Measurements from ENCODE around the gene PCDHGA1. TPM values are rescaled to one million over a fixed set of nuclear protein-coding genes. Genes with fewer than 3 reads are reported as not detected.

The PCDHGA1 gene
- total RNA-seq, 1 experiment from 2014 or later: 0.04 TPM

GRCh38 chr5:141485321-141486055 lies 155.2 kb downstream of the PCDHGA1 start:
- Histone ChIP-seq H4K20me1 (ENCODE audit: low read length) (no peaks in the 10 kb centered on the region), H3F3A (ENCODE audit: low read length, unreplicated experiment) (no peaks in the 10 kb centered on the region), H3K9me3 (ENCODE audit: low read length) (no peaks in the 10 kb centered on the region), H3K9me2 (replicated peaks; ENCODE audit: low read length) (no peaks in the 10 kb centered on the region), H3K4me3 (ENCODE audit: low read length) (no peak overlapping the region), H3K4me2 (ENCODE audit: low read length) (no peak overlapping the region), H3K27ac (ENCODE audit: low read length) (no peak overlapping the region), H2AFZ (ENCODE audit: low read length) (no peak overlapping the region), H3K79me2 (ENCODE audit: low read length) (no peaks in the 10 kb centered on the region), H3K27me3 (ENCODE audit: low read length) (no peaks in the 10 kb centered on the region), H3K4me1 (ENCODE audit: insufficient read depth, low read length) (peaks cover 15% of the 10 kb centered on the region; the same call in 1 of the 2 replicates), H3K36me3 (ENCODE audit: low read depth, low read length) (no peaks in the 10 kb centered on the region), H3K9ac (ENCODE audit: low read length) (no peak overlapping the region)
- DNase-seq: no peak
- no peak for TF ChIP-seq EZH2 (IDR thresholded peaks at IDR 0.05; ENCODE audit: low read length, unreplicated experiment)
- TF ChIP-seq EZH2phosphoT487 (IDR thresholded peaks at IDR 0.05; ENCODE audit: borderline replicate concordance, low read length): no peak
- TF ChIP-seq CTCF (conservative IDR thresholded peaks at IDR 0.05; ENCODE audit: low read depth, low read length): no peak
- ChIA-PET CTCF (no interaction called here), POLR2A (ENCODE audit: unreplicated experiment) (no interaction called here)
- no peak for ATAC-seq
- intact Hi-C loops (cut with micrococcal nuclease): no loop called here
- BruUV-seq (replicated peaks): no TSS peak

DNA sequence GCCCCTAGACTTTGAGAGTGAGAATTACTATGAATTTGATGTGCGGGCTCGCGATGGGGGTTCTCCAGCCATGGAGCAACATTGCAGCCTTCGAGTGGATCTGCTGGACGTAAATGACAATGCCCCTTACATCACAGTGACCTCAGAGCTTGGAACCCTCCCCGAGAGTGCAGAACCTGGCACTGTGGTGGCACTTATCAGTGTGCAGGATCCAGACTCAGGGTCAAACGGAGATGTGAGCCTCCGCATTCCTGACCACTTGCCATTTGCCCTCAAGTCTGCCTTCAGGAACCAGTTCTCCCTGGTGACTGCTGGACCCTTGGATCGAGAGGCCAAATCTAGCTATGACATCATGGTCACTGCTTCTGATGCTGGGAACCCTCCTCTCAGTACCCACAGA lies 155.8 kb downstream of the PCDHGA1 start:
- CTCF ChIA-PET: no interaction called here
- no peaks in the 10 kb centered on the region for H3K9me3 ChIP-seq (ENCODE audit: low read length)
- BruUV-seq (replicated peaks): no TSS peak
- no peaks in the 10 kb centered on the region for H3K36me3 ChIP-seq (ENCODE audit: low read depth, low read length)
- no peak overlapping the region for H3K4me2 ChIP-seq (ENCODE audit: low read length)
- no peaks in the 10 kb centered on the region for H4K20me1 ChIP-seq (ENCODE audit: low read length)
- no peak overlapping the region for H3K9ac ChIP-seq (ENCODE audit: low read length)
- DNase-seq: no peak
- no peaks in the 10 kb centered on the region for H3K79me2 ChIP-seq (ENCODE audit: low read length)
- intact Hi-C loops (cut with micrococcal nuclease): no loop called here
- ATAC-seq: no peak
- H3F3A ChIP-seq (ENCODE audit: low read length, unreplicated experiment): no peaks in the 10 kb centered on the region
- no peak for TF ChIP-seq EZH2 (IDR thresholded peaks at IDR 0.05; ENCODE audit: low read length, unreplicated experiment)
- TF ChIP-seq EZH2phosphoT487 (IDR thresholded peaks at IDR 0.05; ENCODE audit: borderline replicate concordance, low read length): no peak
- TF ChIP-seq CTCF (conservative IDR thresholded peaks at IDR 0.05; ENCODE audit: low read depth, low read length): no peak
- no peak overlapping the region for H3K4me3 ChIP-seq (ENCODE audit: low read length)
- H3K4me1 ChIP-seq (ENCODE audit: insufficient read depth, low read length): peaks cover 15% of the 10 kb centered on the region; the same call in 1 of the 2 replicates
- POLR2A ChIA-PET (ENCODE audit: unreplicated experiment): no interaction called here
- H3K9me2 ChIP-seq (replicated peaks; ENCODE audit: low read length): no peaks in the 10 kb centered on the region
- no peak overlapping the region for H3K27ac ChIP-seq (ENCODE audit: low read length)
- no peaks in the 10 kb centered on the region for H3K27me3 ChIP-seq (ENCODE audit: low read length)
- no peak overlapping the region for H2AFZ ChIP-seq (ENCODE audit: low read length)

- H4K20me1 ChIP-seq (ENCODE audit: low read length): no peaks in the 10 kb centered on the region
- H2AFZ ChIP-seq (ENCODE audit: low read length): no peak overlapping the region
- H3K27me3 ChIP-seq (ENCODE audit: low read length): no peaks in the 10 kb centered on the region
- H3K4me1 ChIP-seq (ENCODE audit: insufficient read depth, low read length): peaks cover 15% of the 10 kb centered on the region; the same call in 1 of the 2 replicates
- no peaks in the 10 kb centered on the region for H3K9me2 ChIP-seq (replicated peaks; ENCODE audit: low read length)
- CTCF ChIA-PET: no interaction called here
- no peak for TF ChIP-seq EZH2phosphoT487 (IDR thresholded peaks at IDR 0.05; ENCODE audit: borderline replicate concordance, low read length)
- TF ChIP-seq CTCF (conservative IDR thresholded peaks at IDR 0.05; ENCODE audit: low read depth, low read length): no peak
- TF ChIP-seq EZH2 (IDR thresholded peaks at IDR 0.05; ENCODE audit: low read length, unreplicated experiment): no peak
- H3K79me2 ChIP-seq (ENCODE audit: low read length): no peaks in the 10 kb centered on the region
- no peak overlapping the region for H3K4me2 ChIP-seq (ENCODE audit: low read length)
- intact Hi-C loops (cut with micrococcal nuclease): no loop called here
- no peaks in the 10 kb centered on the region for H3F3A ChIP-seq (ENCODE audit: low read length, unreplicated experiment)
- no peak overlapping the region for H3K9ac ChIP-seq (ENCODE audit: low read length)
- H3K36me3 ChIP-seq (ENCODE audit: low read depth, low read length): no peaks in the 10 kb centered on the region
- POLR2A ChIA-PET (ENCODE audit: unreplicated experiment): no interaction called here
- no peaks in the 10 kb centered on the region for H3K9me3 ChIP-seq (ENCODE audit: low read length)
- BruUV-seq (replicated peaks): no TSS peak
- H3K27ac ChIP-seq (ENCODE audit: low read length): no peak overlapping the region
- DNase-seq (no peak), ATAC-seq (no peak)
- no peak overlapping the region for H3K4me3 ChIP-seq (ENCODE audit: low read length)
Measured at GRCh38 chr5:141487131-141487530, 156.8 kb downstream of the PCDHGA1 start.
